ENCODE results near the gene MLXIPL.
"Not testable (repeated sequence)": the region's sequence is repeated elsewhere in the genome, so short reads cannot be mapped to it uniquely, and the experiment has no call there.

MLXIPL gene

GRCh38 chr7:73555411-73555982 is 68.8 kb downstream of the MLXIPL start:
- DNase-seq (ENCODE audit: low spot score): no peak

- DNase-seq (ENCODE audit: low spot score): not testable (repeated sequence)
These were observed 74.2 kb downstream of the MLXIPL start for GRCh38 chr7:73550093-73550492.

GRCh38 chr7:73549176-73549575 is 75.1 kb downstream of the MLXIPL start:
- DNase-seq (ENCODE audit: low spot score): no peak

DNA sequence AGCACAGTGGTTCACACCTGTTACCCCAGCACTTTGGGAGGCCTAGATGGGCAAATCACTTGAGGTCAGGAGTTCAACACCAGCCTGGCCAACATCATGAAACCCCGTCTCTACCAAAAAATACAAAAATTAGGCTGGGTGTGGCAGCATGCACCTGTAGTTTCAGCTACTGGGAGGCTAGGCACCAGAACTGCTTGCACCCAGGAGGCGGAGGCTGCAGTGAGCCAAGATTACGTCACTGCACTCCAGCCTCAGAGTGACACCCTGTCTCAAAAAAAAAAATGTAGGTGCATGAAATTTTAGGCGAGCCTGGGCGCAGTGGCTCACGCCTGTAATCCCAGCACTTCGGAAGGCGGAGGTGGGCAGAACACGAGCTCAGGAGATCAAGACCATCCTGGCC is 76.5 kb downstream of the MLXIPL start:
- no peak for DNase-seq (ENCODE audit: low spot score)

DNA sequence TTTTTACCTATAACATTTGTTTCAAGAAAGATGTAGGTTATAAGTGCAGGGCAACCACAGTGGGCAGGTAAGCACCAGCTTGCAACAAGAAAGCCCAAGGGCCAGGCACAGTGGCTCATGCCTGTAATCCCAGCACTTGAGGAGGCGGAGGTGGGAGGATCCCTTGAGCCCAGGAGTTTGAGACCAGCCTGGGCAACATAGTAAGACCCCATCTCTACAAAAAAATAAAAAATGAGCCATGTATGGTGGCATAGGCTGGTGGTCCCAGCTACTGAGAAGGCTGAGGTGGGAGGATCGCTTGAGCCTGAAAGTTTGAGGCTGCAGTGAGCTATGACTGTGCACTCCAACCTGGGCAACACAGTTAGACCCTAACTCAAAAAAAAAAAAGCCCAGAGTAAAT is 79.6 kb downstream of the MLXIPL start:
- DNase-seq (ENCODE audit: low spot score): no peak

Data from SW480 (cell line).